H1 (cell line): Measurements from ENCODE around the gene PSAP. TPM values are rescaled to one million over a fixed set of nuclear protein-coding genes. Genes with fewer than 3 reads are reported as not detected.
"Not testable (repeated sequence)": the region's sequence is repeated elsewhere in the genome, so short reads cannot be mapped to it uniquely, and the experiment has no call there.

Experiments used
- CTCF ChIA-PET: fragments of 300-600 bp; sonication (Branson Sonifier 250); formaldehyde crosslinking; loops from one replicate; lab custom pipeline; 2021; ENCODE audit not compliant: partially characterized antibody; lab: Charles Lee
- POLR2A ChIA-PET: fragments of 300-600 bp; sonication (Branson Sonifier 250); formaldehyde crosslinking; loops from one replicate; lab custom pipeline; 2021; ENCODE audit warnings: inconsistent platforms; ENCODE audit not compliant: partially characterized antibody; lab: Charles Lee
- DNase-seq, 2 experiments: peaks; one replicate each; pipeline versions ENCODE4 v3.0.0 to v3.0.0-alpha.2; 2010 to 2022; ENCODE audit warnings: low spot score in 2 of 2, low read depth in 1 of 2, mixed read lengths in 1 of 2
- FAIRE-seq: peaks from 2 replicates; lab custom pipeline; 2011; peaks lifted over from hg19 to GRCh38; lab: Jason Lieb, UNC
- H2AFZ ChIP-seq: 2 replicates; pipeline ENCODE4 v1.8.1; 2012; ENCODE audit warnings: low read length, inconsistent platforms
- H2AK5ac ChIP-seq: 2 replicates; pipeline ENCODE4 v1.6.1; 2013; ENCODE audit warnings: low read depth, low read length
- H2BK120ac ChIP-seq: replicated peaks from 2 replicates; pipeline ENCODE3; 2013; ENCODE audit warnings: low read depth, low read length, inconsistent platforms
- H2BK12ac ChIP-seq: 2 replicates; pipeline ENCODE4 v1.6.1; 2013; ENCODE audit warnings: low read depth, low read length
- H2BK15ac ChIP-seq: 2 replicates; pipeline ENCODE4 v1.6.1; 2013; ENCODE audit warnings: low read length
- H2BK20ac ChIP-seq: 2 replicates; pipeline ENCODE4 v1.6.1; 2013; ENCODE audit warnings: low read length
- H2BK5ac ChIP-seq: 2 replicates; pipeline ENCODE4 v1.6.1; 2013; ENCODE audit warnings: low read depth, low read length
- H3K14ac ChIP-seq: 2 replicates; pipeline ENCODE4 v1.6.1; 2013; ENCODE audit warnings: inconsistent platforms; ENCODE audit not compliant: insufficient read length
- H3K18ac ChIP-seq: 2 replicates; pipeline ENCODE4 v1.6.1; 2013; ENCODE audit warnings: low read length; ENCODE audit errors: extremely low read depth
- H3K23ac ChIP-seq: 2 replicates; pipeline ENCODE4 v1.6.1; 2013; ENCODE audit warnings: inconsistent platforms; ENCODE audit not compliant: insufficient read length
- H3K23me2 ChIP-seq: 2 replicates; pipeline ENCODE4 v1.6.1; 2013; ENCODE audit warnings: low read depth, low read length
- H3K27ac ChIP-seq: 2 replicates; pipeline ENCODE4 v1.6.1; 2011; ENCODE audit warnings: low read depth, low read length, inconsistent platforms
- H3K27me3 ChIP-seq, 4 experiments: replicated peaks in 1 of 4; 1 replicate in 1 of 4; 2 replicates in 3 of 4; pipeline versions ENCODE4 v1.6.1 to v1.8.1; 2011 to 2013; ENCODE audit warnings: low read length in 3 of 4, mild to moderate bottlenecking in 3 of 4, inconsistent platforms in 2 of 4, mixed read lengths in 2 of 4, moderate library complexity in 1 of 4; ENCODE audit not compliant: control insufficient read depth in 3 of 4, insufficient read depth in 3 of 4; ENCODE audit errors: extremely low read depth in 1 of 4
- H3K36me3 ChIP-seq, 4 experiments: 2 replicates each; pipeline versions ENCODE4 v1.6.1 to v1.8.1; 2011 to 2013; ENCODE audit warnings: mild to moderate bottlenecking in 4 of 4, low read length in 3 of 4, moderate library complexity in 2 of 4, control low read depth in 1 of 4, inconsistent platforms in 1 of 4; ENCODE audit not compliant: insufficient read depth in 4 of 4, control insufficient read depth in 2 of 4
- H3K4ac ChIP-seq: replicated peaks from 2 replicates; pipeline ENCODE3; 2013; ENCODE audit warnings: low read length, low read depth, mixed read lengths, inconsistent platforms; ENCODE audit not compliant: insufficient read length
- H3K4me1 ChIP-seq, 4 experiments: replicated peaks in 1 of 4; 1 replicate in 1 of 4; 2 replicates in 3 of 4; pipeline versions ENCODE4 v1.6.1 to v1.8.1; 2011 to 2013; ENCODE audit warnings: low read length in 3 of 4, inconsistent platforms in 2 of 4, mixed read lengths in 1 of 4; ENCODE audit not compliant: insufficient read depth in 4 of 4, control insufficient read depth in 3 of 4
- H3K4me2 ChIP-seq, 2 experiments: 2 replicates each; pipeline versions ENCODE4 v1.6.1 to v1.8.1; 2011 to 2013; ENCODE audit warnings: low read depth in 2 of 2, low read length in 2 of 2, control low read depth in 1 of 2, inconsistent platforms in 1 of 2, mild to moderate bottlenecking in 1 of 2; ENCODE audit not compliant: insufficient read depth in 1 of 2
- H3K4me3 ChIP-seq, 4 experiments: fragments of 200-600, 300-600 bp in 1 of 4; sonication (generic), shearing (Covaris generic), sonication (Bioruptor Twin) in 1 of 4; 2 replicates each; pipeline versions ENCODE4 v1.5.1 to v1.8.1; 2011 to 2016; ENCODE audit warnings: low read length in 4 of 4, low read depth in 3 of 4, control low read depth in 2 of 4, inconsistent platforms in 2 of 4, mild to moderate bottlenecking in 2 of 4, mixed read lengths in 1 of 4, moderate library complexity in 1 of 4; ENCODE audit not compliant: insufficient read depth in 2 of 4; ENCODE audit errors: extremely low read depth in 1 of 4
- H3K56ac ChIP-seq: replicated peaks from 2 replicates; pipeline ENCODE3; 2013; ENCODE audit warnings: low read depth, mild to moderate bottlenecking, mixed read lengths, low read length, inconsistent platforms; ENCODE audit not compliant: insufficient read length
- H3K79me1 ChIP-seq: 2 replicates; pipeline ENCODE4 v1.6.1; 2013; ENCODE audit warnings: low read depth, low read length, control low read depth
- H3K79me2 ChIP-seq, 2 experiments: 2 replicates each; pipeline versions ENCODE4 v1.6.1 to v1.8.1; 2012 to 2013; ENCODE audit warnings: low read length in 2 of 2, mild to moderate bottlenecking in 2 of 2, inconsistent platforms in 1 of 2; ENCODE audit not compliant: insufficient read depth in 2 of 2, control insufficient read depth in 1 of 2
- H3K9ac ChIP-seq, 4 experiments: replicated peaks in 1 of 4; 1 replicate in 1 of 4; 2 replicates in 3 of 4; pipeline versions ENCODE4 v1.6.1 to v1.8.1; 2011 to 2013; ENCODE audit warnings: low read depth in 3 of 4, low read length in 3 of 4, control low read depth in 2 of 4, mild to moderate bottlenecking in 2 of 4, moderate library complexity in 2 of 4, inconsistent platforms in 1 of 4; ENCODE audit errors: extremely low read depth in 1 of 4
- H3K9me3 ChIP-seq, 2 experiments: 2 replicates each; pipeline versions ENCODE4 v1.6.1 to v1.8.1; 2012 to 2013; ENCODE audit warnings: mild to moderate bottlenecking in 2 of 2, moderate library complexity in 2 of 2, control low read depth in 1 of 2, inconsistent platforms in 1 of 2, low read depth in 1 of 2, low read length in 1 of 2, mixed read lengths in 1 of 2; ENCODE audit not compliant: insufficient read depth in 2 of 2
- H4K20me1 ChIP-seq, 2 experiments: replicated peaks in 1 of 2; 2 replicates each; pipeline versions ENCODE3 to v1.8.1; 2011 to 2013; ENCODE audit warnings: inconsistent platforms in 2 of 2, low read length in 2 of 2, mild to moderate bottlenecking in 1 of 2; ENCODE audit not compliant: insufficient read depth in 2 of 2, control insufficient read depth in 1 of 2
- H4K5ac ChIP-seq: 2 replicates; pipeline ENCODE4 v1.6.1; 2013; ENCODE audit warnings: low read length, low read depth, mixed read lengths, inconsistent platforms; ENCODE audit not compliant: insufficient read length
- H4K8ac ChIP-seq: 2 replicates; pipeline ENCODE4 v1.8.0; 2013; ENCODE audit warnings: mild to moderate bottlenecking, moderate library complexity, low read length, inconsistent platforms; ENCODE audit not compliant: insufficient read depth; ENCODE audit errors: extremely low read depth
- H4K91ac ChIP-seq: replicated peaks from 2 replicates; pipeline ENCODE3; 2013; ENCODE audit warnings: low read length, mixed read lengths, inconsistent platforms; ENCODE audit not compliant: insufficient read length
- WGBS, 2 experiments: shearing (Covaris generic) in 1 of 2; methylation state at CpG; one replicate each; pipeline versions ENCODE4 v1.1.6 to v1.1.7; 2013 to 2015; ENCODE audit warnings: low lambda C conversion rate in 2 of 2, mixed read lengths in 2 of 2, inconsistent platforms in 1 of 2, low coverage in 1 of 2, missing lambda C conversion rate in 1 of 2; ENCODE audit not compliant: insufficient replicate concordance in 2 of 2, insufficient coverage in 1 of 2, insufficient read length in 1 of 2; ENCODE audit errors: extremely low coverage in 1 of 2, missing lambda C conversion rate in 1 of 2; 5-methylcytosine and 5-hydroxymethylcytosine counted together
- polyA plus RNA-seq, 7 experiments: library from polyadenylated mRNA; depleted of rRNA in 3 of 7; stranded (reverse) in 5 of 7; unstranded in 2 of 7; fragments of >200 nt in 5 of 7; fragments of 200-250 nt in 2 of 7; gene quantifications; 1 replicate in 5 of 7; 2 replicates in 1 of 7; 4 replicates in 1 of 7; pipeline versions ENCODE4 v1.2.1 to v1.2.3, GENCODE V29; 2011 to 2013; ENCODE audit warnings: missing spikeins in 2 of 7, mixed read lengths in 2 of 7
- total RNA-seq: library from RNA; stranded (reverse); fragmentation: NEBNext Ultra II Directional; extraction: Animal tissue kit (Norgen Biotek cat#: 25700); gene quantifications from 2 replicates; pipeline ENCODE4 v1.2.1, GENCODE V29; 2021

PSAP gene
- total and polyA plus RNA-seq, 2 of the 8 experiments (the other 6 are each of a cell fraction or from before 2014, with no cell fraction given): 386 to 504 TPM

- POLR2A ChIA-PET, H4K8ac ChIP-seq, H3K79me2 ChIP-seq, H3K9me3 ChIP-seq, H3K27ac ChIP-seq, H3K23me2 ChIP-seq, H2BK120ac ChIP-seq, H3K4me3 ChIP-seq, H2BK12ac ChIP-seq, DNase-seq, H2AK5ac ChIP-seq, H4K91ac ChIP-seq, H3K18ac ChIP-seq, H3K4me2 ChIP-seq, CTCF ChIA-PET, H2BK5ac ChIP-seq, H4K20me1 ChIP-seq, H3K14ac ChIP-seq, H3K23ac ChIP-seq, H3K79me1 ChIP-seq, H2BK15ac ChIP-seq, H3K27me3 ChIP-seq, H4K5ac ChIP-seq, H2BK20ac ChIP-seq, H3K56ac ChIP-seq, H3K9ac ChIP-seq, H2AFZ ChIP-seq, H3K4me1 ChIP-seq, H3K36me3 ChIP-seq, H3K4ac ChIP-seq, FAIRE-seq: not testable (repeated sequence)
- WGBS, 2 experiments: 100% methylated on average over 4 of the region's 32 CpGs; no CpG with 5 or more reads in 1 of the 2 experiments
Measured at GRCh38 chr10:71869601-71870000, 18.6 kb upstream of the PSAP start.
